GM23338 (cell line): Measurements from ENCODE around the gene TASP1. TPM values are rescaled to one million over a fixed set of nuclear protein-coding genes. Genes with fewer than 3 reads are reported as not detected.
A peak's percentile ranks its signal among the peaks of the same experiment; 100 is the strongest.

Source experiments
- ATAC-seq: fragments of 200-7000 bp; cut with Tn5 transposase; 3 replicates; pipeline ENCODE4 v1.9.1; 2020
- DNase-seq: peaks from one replicate; pipeline ENCODE4 v3.0.0-alpha.2; 2015; ENCODE audit warnings: low spot score
- H2AFZ ChIP-seq: fragments of 200-600 bp; sonication (generic); 2 replicates; pipeline ENCODE4 v1.8.0; 2016; ENCODE audit warnings: antibody characterized with exemption, mild to moderate bottlenecking, moderate library complexity
- H3F3A ChIP-seq: fragments of 200-600 bp; sonication (generic); replicated peaks from 2 replicates; pipeline ENCODE4 v1.8.0; 2017; ENCODE audit warnings: antibody characterized with exemption, mixed run types, low read depth
- H3K27ac ChIP-seq: fragments of 200-600 bp; sonication (generic); 2 replicates; pipeline ENCODE4 v1.6.1; 2016; ENCODE audit warnings: low read depth
- H3K27me3 ChIP-seq: fragments of 200-600 bp; sonication (generic); 2 replicates; pipeline ENCODE4 v1.8.0; 2016; ENCODE audit warnings: mild to moderate bottlenecking, mixed run types, moderate library complexity; ENCODE audit not compliant: insufficient read depth
- H3K36me3 ChIP-seq: fragments of 200-600 bp; sonication (generic); 2 replicates; pipeline ENCODE4 v1.8.0; 2016; ENCODE audit warnings: mild to moderate bottlenecking; ENCODE audit not compliant: insufficient read depth
- H3K4me1 ChIP-seq: fragments of 200-600 bp; sonication (generic); 2 replicates; pipeline ENCODE4 v1.8.0; 2016; ENCODE audit warnings: mild to moderate bottlenecking, moderate library complexity; ENCODE audit not compliant: insufficient read depth
- H3K4me2 ChIP-seq: fragments of 200-600 bp; sonication (generic); 2 replicates; pipeline ENCODE4 v1.7.1; 2017; ENCODE audit warnings: mixed run types
- H3K4me3 ChIP-seq: fragments of 200-600 bp; sonication (generic); 2 replicates; pipeline ENCODE4 v1.6.1; 2016; ENCODE audit warnings: mixed run types
- H3K79me2 ChIP-seq: fragments of 200-600 bp; sonication (generic); replicated peaks from 2 replicates; pipeline ENCODE4 v1.8.0; 2017; ENCODE audit warnings: mild to moderate bottlenecking; ENCODE audit not compliant: insufficient read depth
- H3K9me2 ChIP-seq: fragments of 200-600 bp; sonication (generic); 2 replicates; pipeline ENCODE4 v1.8.0; 2017; ENCODE audit not compliant: insufficient read depth
- H4K20me1 ChIP-seq: fragments of 200-600 bp; sonication (generic); replicated peaks from 2 replicates; pipeline ENCODE4 v1.8.0; 2017; ENCODE audit warnings: mild to moderate bottlenecking; ENCODE audit not compliant: insufficient read depth
- H3K27ac Mint-ChIP-seq: 2 replicates; pipeline ENCODE4 v1.8.0; 2020; ENCODE audit warnings: inconsistent platforms, mild to moderate bottlenecking, moderate library complexity, mixed read lengths
- H3K27me3 Mint-ChIP-seq: 3 replicates; pipeline ENCODE4 v1.8.0; 2022; ENCODE audit warnings: low read depth, mild to moderate bottlenecking, moderate library complexity, mixed read lengths, inconsistent platforms; ENCODE audit not compliant: insufficient read depth, poor library complexity
- H3K36me3 Mint-ChIP-seq: 3 replicates; pipeline ENCODE4 v1.8.0; 2021; ENCODE audit warnings: low read depth, mild to moderate bottlenecking, inconsistent platforms, moderate library complexity, mixed read lengths
- H3K4me1 Mint-ChIP-seq: 3 replicates; pipeline ENCODE4 v1.8.0; 2020; ENCODE audit warnings: mild to moderate bottlenecking, inconsistent platforms, mixed read lengths
- H3K4me3 Mint-ChIP-seq: 3 replicates; pipeline ENCODE4 v1.8.0; 2021; ENCODE audit warnings: moderate library complexity, mild to moderate bottlenecking, inconsistent platforms, mixed read lengths
- H3K9me3 Mint-ChIP-seq: 3 replicates; pipeline ENCODE4 v1.8.0; 2020; ENCODE audit warnings: moderate library complexity, mild to moderate bottlenecking, inconsistent platforms, mixed read lengths
- CREB1 ChIP-seq: fragments of 250-450 bp; sonication (Bioruptor Pico); IDR thresholded peaks from 2 replicates; pipeline ENCODE4 v1.5.0; 2020; ENCODE audit warnings: low read depth, mild to moderate bottlenecking, moderate library complexity
- EZH2 ChIP-seq: fragments of 200-600 bp; sonication (generic); IDR thresholded peaks from one replicate; pipeline ENCODE4 v1.8.0; 2017; ENCODE audit warnings: antibody characterized with exemption, mild to moderate bottlenecking, low read depth; ENCODE audit not compliant: unreplicated experiment
- JUNB ChIP-seq: IDR thresholded peaks from one replicate; pipeline ENCODE4 v1.6.1; 2016; ENCODE audit warnings: antibody characterized with exemption; ENCODE audit not compliant: unreplicated experiment
- NANOG ChIP-seq: IDR thresholded peaks from 2 replicates; pipeline ENCODE4 v1.6.1; 2016; ENCODE audit warnings: antibody characterized with exemption, borderline replicate concordance
- ZNF114 ChIP-seq: fragments of 250-450 bp; sonication (Bioruptor Pico); IDR thresholded peaks from 2 replicates; pipeline ENCODE4 v1.5.0; 2020; ENCODE audit warnings: mild to moderate bottlenecking, moderate library complexity
- ZNF331 ChIP-seq: fragments of 250-450 bp; sonication (Bioruptor Pico); IDR thresholded peaks from 2 replicates; pipeline ENCODE4 v1.5.0; 2020; ENCODE audit warnings: low read depth, mild to moderate bottlenecking, moderate library complexity
- polyA plus RNA-seq: library from polyadenylated mRNA; unstranded; fragments of >200 nt; fragmentation: Nextera tagmentation; extraction: Ambion mirVana; gene quantifications from 2 replicates; pipeline ENCODE4 v1.2.1, GENCODE V29; 2016
- total RNA-seq: library from RNA; depleted of rRNA; stranded (reverse); fragments of >200 nt; shearing (Covaris generic); gene quantifications from 2 replicates; pipeline ENCODE4 v1.2.3, GENCODE V29; 2014
- TF ChIP-seq, protein P1 (sequence below), 2 experiments: fragments of 200-600 bp in 1 of 2; sonication (generic) in 1 of 2; conservative IDR thresholded peaks; 2 replicates each; pipeline versions ENCODE4 v1.5.1 to v1.6.1; 2016 to 2017; ENCODE audit warnings: antibody characterized with exemption in 2 of 2, low read depth in 2 of 2, mild to moderate bottlenecking in 2 of 2, moderate library complexity in 1 of 2
- TF ChIP-seq, protein P2 (sequence below): IDR thresholded peaks from 2 replicates; pipeline ENCODE4 v1.6.1; 2016; ENCODE audit warnings: antibody characterized with exemption
- TF ChIP-seq, protein P3 (sequence below): fragments of 250-450 bp; sonication (Bioruptor Pico); IDR thresholded peaks from 2 replicates; pipeline ENCODE4 v1.5.0; 2020; ENCODE audit warnings: mild to moderate bottlenecking, moderate library complexity
- TF ChIP-seq, protein P4 (sequence below): IDR thresholded peaks from one replicate; pipeline ENCODE4 v1.6.1; 2018; ENCODE audit warnings: antibody characterized with exemption; ENCODE audit not compliant: unreplicated experiment

The TASP1 gene
- total and polyA plus RNA-seq, 2 experiments from 2014 or later: 9.7 to 9.8 TPM

DNA sequence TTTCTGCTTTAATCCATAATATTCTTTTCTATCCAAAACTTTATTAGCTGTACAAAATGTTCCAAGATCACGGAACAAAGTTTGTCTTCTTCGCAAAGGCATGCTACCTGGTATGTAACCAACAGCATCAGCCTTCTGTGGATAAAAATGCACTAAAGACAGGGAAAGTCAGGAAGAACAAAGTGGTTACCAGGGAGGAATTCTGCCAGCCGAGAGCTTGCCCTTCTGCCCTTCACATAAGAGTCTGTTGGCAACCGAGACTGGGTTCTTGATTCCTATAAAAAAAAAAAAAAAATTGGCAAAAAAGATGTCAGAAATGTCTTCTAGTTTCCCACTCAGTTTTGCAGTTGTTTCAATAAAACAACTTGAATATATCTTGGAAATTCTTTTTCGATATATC, 58.0 kb downstream of the TASP1 start (continued):
- TF ChIP-seq, protein P1, sequence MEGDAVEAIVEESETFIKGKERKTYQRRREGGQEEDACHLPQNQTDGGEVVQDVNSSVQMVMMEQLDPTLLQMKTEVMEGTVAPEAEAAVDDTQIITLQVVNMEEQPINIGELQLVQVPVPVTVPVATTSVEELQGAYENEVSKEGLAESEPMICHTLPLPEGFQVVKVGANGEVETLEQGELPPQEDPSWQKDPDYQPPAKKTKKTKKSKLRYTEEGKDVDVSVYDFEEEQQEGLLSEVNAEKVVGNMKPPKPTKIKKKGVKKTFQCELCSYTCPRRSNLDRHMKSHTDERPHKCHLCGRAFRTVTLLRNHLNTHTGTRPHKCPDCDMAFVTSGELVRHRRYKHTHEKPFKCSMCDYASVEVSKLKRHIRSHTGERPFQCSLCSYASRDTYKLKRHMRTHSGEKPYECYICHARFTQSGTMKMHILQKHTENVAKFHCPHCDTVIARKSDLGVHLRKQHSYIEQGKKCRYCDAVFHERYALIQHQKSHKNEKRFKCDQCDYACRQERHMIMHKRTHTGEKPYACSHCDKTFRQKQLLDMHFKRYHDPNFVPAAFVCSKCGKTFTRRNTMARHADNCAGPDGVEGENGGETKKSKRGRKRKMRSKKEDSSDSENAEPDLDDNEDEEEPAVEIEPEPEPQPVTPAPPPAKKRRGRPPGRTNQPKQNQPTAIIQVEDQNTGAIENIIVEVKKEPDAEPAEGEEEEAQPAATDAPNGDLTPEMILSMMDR (conservative IDR thresholded peaks at IDR 0.05; ENCODE audit: low read depth in 2 of 2): no peak
- no peak for TF ChIP-seq ZNF331

DNA sequence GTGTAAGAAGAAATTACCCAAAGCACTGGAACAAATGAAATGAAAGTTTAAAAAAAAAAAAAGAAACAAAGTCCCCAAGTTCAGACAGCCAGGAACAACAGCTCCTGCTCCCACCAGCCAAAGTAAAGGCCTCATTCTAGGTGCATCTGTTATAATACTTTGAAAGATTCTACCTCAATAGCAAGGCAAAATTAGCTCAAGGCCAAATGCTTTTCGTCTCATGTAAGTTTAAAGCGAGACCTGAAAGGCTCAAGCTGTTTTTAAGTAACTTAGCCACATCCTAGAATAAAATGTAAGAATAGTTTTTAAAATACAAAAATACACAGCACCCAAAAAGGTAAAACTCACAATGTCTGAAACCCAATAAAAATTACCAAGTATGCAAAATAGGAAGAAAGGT, 64.7 kb downstream of the TASP1 start:
- no peaks in the 10 kb centered on the region for H3K9me2 ChIP-seq
- H3K27me3 Mint-ChIP-seq: no peaks in the 10 kb centered on the region
- H3K4me2 ChIP-seq: no peak overlapping the region
- no peak overlapping the region for H3K27ac ChIP-seq
- no peak overlapping the region for H3K4me3 Mint-ChIP-seq
- ATAC-seq (no peak), DNase-seq (no peak)
- H4K20me1 ChIP-seq: no peaks in the 10 kb centered on the region
- no peak overlapping the region for H2AFZ ChIP-seq
- no peaks in the 10 kb centered on the region for H3K36me3 ChIP-seq
- no peaks in the 10 kb centered on the region for H3K79me2 ChIP-seq
- peaks cover 7% of the 10 kb centered on the region; the same call in 2 of the 3 replicates for H3K9me3 Mint-ChIP-seq
- no peaks in the 10 kb centered on the region for H3K27me3 ChIP-seq
- peaks cover 32% of the 10 kb centered on the region for H3K36me3 Mint-ChIP-seq
- peak overlapping the region; percentile 30; the same call in 1 of the 2 replicates for H3K27ac Mint-ChIP-seq
- H3K4me1 Mint-ChIP-seq: peaks cover 21% of the 10 kb centered on the region
- H3K4me1 ChIP-seq: peaks cover 14% of the 10 kb centered on the region
- no peak overlapping the region for H3K4me3 ChIP-seq
- H3F3A ChIP-seq: no peaks in the 10 kb centered on the region
- TF ChIP-seq, protein P1 (conservative IDR thresholded peaks at IDR 0.05; ENCODE audit: low read depth in 2 of 2): no peak
- TF ChIP-seq, protein P2, sequence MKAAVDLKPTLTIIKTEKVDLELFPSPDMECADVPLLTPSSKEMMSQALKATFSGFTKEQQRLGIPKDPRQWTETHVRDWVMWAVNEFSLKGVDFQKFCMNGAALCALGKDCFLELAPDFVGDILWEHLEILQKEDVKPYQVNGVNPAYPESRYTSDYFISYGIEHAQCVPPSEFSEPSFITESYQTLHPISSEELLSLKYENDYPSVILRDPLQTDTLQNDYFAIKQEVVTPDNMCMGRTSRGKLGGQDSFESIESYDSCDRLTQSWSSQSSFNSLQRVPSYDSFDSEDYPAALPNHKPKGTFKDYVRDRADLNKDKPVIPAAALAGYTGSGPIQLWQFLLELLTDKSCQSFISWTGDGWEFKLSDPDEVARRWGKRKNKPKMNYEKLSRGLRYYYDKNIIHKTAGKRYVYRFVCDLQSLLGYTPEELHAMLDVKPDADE: no peak
- TF ChIP-seq NANOG: no peak
- TF ChIP-seq, protein P3, sequence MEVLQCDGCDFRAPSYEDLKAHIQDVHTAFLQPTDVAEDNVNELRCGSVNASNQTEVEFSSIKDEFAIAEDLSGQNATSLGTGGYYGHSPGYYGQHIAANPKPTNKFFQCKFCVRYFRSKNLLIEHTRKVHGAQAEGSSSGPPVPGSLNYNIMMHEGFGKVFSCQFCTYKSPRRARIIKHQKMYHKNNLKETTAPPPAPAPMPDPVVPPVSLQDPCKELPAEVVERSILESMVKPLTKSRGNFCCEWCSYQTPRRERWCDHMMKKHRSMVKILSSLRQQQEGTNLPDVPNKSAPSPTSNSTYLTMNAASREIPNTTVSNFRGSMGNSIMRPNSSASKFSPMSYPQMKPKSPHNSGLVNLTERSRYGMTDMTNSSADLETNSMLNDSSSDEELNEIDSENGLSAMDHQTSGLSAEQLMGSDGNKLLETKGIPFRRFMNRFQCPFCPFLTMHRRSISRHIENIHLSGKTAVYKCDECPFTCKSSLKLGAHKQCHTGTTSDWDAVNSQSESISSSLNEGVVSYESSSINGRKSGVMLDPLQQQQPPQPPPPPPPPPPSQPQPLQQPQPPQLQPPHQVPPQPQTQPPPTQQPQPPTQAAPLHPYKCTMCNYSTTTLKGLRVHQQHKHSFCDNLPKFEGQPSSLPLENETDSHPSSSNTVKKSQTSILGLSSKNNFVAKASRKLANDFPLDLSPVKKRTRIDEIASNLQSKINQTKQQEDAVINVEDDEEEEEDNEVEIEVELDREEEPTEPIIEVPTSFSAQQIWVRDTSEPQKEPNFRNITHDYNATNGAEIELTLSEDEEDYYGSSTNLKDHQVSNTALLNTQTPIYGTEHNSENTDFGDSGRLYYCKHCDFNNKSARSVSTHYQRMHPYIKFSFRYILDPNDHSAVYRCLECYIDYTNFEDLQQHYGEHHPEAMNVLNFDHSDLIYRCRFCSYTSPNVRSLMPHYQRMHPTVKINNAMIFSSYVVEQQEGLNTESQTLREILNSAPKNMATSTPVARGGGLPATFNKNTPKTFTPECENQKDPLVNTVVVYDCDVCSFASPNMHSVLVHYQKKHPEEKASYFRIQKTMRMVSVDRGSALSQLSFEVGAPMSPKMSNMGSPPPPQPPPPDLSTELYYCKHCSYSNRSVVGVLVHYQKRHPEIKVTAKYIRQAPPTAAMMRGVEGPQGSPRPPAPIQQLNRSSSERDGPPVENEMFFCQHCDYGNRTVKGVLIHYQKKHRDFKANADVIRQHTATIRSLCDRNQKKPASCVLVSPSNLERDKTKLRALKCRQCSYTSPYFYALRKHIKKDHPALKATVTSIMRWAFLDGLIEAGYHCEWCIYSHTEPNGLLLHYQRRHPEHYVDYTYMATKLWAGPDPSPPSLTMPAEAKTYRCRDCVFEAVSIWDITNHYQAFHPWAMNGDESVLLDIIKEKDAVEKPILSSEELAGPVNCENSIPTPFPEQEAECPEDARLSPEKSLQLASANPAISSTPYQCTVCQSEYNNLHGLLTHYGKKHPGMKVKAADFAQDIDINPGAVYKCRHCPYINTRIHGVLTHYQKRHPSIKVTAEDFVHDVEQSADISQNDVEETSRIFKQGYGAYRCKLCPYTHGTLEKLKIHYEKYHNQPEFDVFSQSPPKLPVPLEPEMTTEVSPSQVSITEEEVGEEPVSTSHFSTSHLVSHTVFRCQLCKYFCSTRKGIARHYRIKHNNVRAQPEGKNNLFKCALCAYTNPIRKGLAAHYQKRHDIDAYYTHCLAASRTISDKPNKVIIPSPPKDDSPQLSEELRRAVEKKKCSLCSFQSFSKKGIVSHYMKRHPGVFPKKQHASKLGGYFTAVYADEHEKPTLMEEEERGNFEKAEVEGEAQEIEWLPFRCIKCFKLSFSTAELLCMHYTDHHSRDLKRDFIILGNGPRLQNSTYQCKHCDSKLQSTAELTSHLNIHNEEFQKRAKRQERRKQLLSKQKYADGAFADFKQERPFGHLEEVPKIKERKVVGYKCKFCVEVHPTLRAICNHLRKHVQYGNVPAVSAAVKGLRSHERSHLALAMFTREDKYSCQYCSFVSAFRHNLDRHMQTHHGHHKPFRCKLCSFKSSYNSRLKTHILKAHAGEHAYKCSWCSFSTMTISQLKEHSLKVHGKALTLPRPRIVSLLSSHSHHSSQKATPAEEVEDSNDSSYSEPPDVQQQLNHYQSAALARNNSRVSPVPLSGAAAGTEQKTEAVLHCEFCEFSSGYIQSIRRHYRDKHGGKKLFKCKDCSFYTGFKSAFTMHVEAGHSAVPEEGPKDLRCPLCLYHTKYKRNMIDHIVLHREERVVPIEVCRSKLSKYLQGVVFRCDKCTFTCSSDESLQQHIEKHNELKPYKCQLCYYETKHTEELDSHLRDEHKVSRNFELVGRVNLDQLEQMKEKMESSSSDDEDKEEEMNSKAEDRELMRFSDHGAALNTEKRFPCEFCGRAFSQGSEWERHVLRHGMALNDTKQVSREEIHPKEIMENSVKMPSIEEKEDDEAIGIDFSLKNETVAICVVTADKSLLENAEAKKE (CRISPR knock-in tag): no peak
- TF ChIP-seq JUNB: no peak
- TF ChIP-seq, protein P4, sequence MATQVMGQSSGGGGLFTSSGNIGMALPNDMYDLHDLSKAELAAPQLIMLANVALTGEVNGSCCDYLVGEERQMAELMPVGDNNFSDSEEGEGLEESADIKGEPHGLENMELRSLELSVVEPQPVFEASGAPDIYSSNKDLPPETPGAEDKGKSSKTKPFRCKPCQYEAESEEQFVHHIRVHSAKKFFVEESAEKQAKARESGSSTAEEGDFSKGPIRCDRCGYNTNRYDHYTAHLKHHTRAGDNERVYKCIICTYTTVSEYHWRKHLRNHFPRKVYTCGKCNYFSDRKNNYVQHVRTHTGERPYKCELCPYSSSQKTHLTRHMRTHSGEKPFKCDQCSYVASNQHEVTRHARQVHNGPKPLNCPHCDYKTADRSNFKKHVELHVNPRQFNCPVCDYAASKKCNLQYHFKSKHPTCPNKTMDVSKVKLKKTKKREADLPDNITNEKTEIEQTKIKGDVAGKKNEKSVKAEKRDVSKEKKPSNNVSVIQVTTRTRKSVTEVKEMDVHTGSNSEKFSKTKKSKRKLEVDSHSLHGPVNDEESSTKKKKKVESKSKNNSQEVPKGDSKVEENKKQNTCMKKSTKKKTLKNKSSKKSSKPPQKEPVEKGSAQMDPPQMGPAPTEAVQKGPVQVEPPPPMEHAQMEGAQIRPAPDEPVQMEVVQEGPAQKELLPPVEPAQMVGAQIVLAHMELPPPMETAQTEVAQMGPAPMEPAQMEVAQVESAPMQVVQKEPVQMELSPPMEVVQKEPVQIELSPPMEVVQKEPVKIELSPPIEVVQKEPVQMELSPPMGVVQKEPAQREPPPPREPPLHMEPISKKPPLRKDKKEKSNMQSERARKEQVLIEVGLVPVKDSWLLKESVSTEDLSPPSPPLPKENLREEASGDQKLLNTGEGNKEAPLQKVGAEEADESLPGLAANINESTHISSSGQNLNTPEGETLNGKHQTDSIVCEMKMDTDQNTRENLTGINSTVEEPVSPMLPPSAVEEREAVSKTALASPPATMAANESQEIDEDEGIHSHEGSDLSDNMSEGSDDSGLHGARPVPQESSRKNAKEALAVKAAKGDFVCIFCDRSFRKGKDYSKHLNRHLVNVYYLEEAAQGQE: no peak
- TF ChIP-seq ZNF114 (CRISPR knock-in tag): no peak
- TF ChIP-seq CREB1: no peak
- TF ChIP-seq ZNF331: no peak
- no peak for TF ChIP-seq EZH2
